CD4-positive, alpha-beta T cell (primary cell): Measurements from ENCODE around the gene PLOD1. TPM values are rescaled to one million over a fixed set of nuclear protein-coding genes. Genes with fewer than 3 reads are reported as not detected.

Source experiments
- ATAC-seq: fragments of 200-7000 bp; cut with Tn5 transposase; one replicate; pipeline ENCODE4 v1.10.0; 2022; ENCODE audit warnings: mild to moderate bottlenecking; ENCODE audit not compliant: poor library complexity
- CTCF ChIA-PET: fragments of 350-600 bp; sonication (Branson Sonifier 250); formaldehyde crosslinking; loops from one replicate; lab custom pipeline; 2021; ENCODE audit warnings: antibody characterized with exemption, inconsistent platforms; lab: Charles Lee
- POLR2A ChIA-PET: fragments of 350-600 bp; sonication (Branson Sonifier 250); formaldehyde crosslinking; loops from one replicate; lab custom pipeline; 2021; ENCODE audit warnings: antibody characterized with exemption, inconsistent platforms; lab: Charles Lee
- DNase-seq, 14 experiments: peaks; one replicate each; pipeline ENCODE4 v3.0.0-alpha.2; 2013 to 2020; ENCODE audit warnings: mixed read lengths in 2 of 14
- H3K27ac ChIP-seq, 2 donors: one replicate each; pipeline versions ENCODE4 v1.5.1 to v1.7.0; 2013; ENCODE audit warnings: low read length in 2 of 2, low read depth in 1 of 2, mild to moderate bottlenecking in 1 of 2
- H3K27me3 ChIP-seq, 2 experiments: 1 replicate in 1 of 2; 2 replicates in 1 of 2; pipeline versions ENCODE4 v1.6.1 to v1.7.0; 2013; ENCODE audit warnings: low read length in 2 of 2, control low read depth in 1 of 2, mild to moderate bottlenecking in 1 of 2, moderate library complexity in 1 of 2; ENCODE audit not compliant: insufficient read depth in 2 of 2, control insufficient read depth in 1 of 2
- H3K36me3 ChIP-seq: one replicate; pipeline ENCODE4 v1.6.1; 2013; ENCODE audit warnings: low read length, control low read depth; ENCODE audit not compliant: insufficient read depth
- H3K4me1 ChIP-seq: one replicate; pipeline ENCODE4 v1.6.1; 2013; ENCODE audit warnings: low read length, control low read depth; ENCODE audit not compliant: insufficient read depth
- H3K4me3 ChIP-seq: one replicate; pipeline ENCODE4 v1.5.1; 2013; ENCODE audit warnings: mild to moderate bottlenecking, low read length, moderate library complexity
- H3K9me3 ChIP-seq, 2 experiments: 1 replicate in 1 of 2; 2 replicates in 1 of 2; pipeline versions ENCODE4 v1.6.1 to v1.7.0; 2013; ENCODE audit warnings: low read length in 2 of 2, mild to moderate bottlenecking in 2 of 2, control low read depth in 1 of 2, moderate library complexity in 1 of 2; ENCODE audit not compliant: control insufficient read depth in 1 of 2, insufficient read depth in 1 of 2
- H3K27ac Mint-ChIP-seq: one replicate; pipeline ENCODE4 v1.8.0; 2020; ENCODE audit warnings: mixed read lengths
- H3K27me3 Mint-ChIP-seq: one replicate; pipeline ENCODE4 v1.8.0; 2021; ENCODE audit warnings: mixed read lengths
- H3K36me3 Mint-ChIP-seq: one replicate; pipeline ENCODE4 v1.8.0; 2021; ENCODE audit warnings: low read depth, mixed read lengths
- H3K4me1 Mint-ChIP-seq: one replicate; pipeline ENCODE4 v1.8.0; 2021; ENCODE audit warnings: low read depth, mixed read lengths
- H3K4me3 Mint-ChIP-seq: one replicate; pipeline ENCODE4 v1.8.0; 2020; ENCODE audit warnings: mild to moderate bottlenecking, mixed read lengths
- H3K9me3 Mint-ChIP-seq: one replicate; pipeline ENCODE4 v1.8.0; 2020; ENCODE audit warnings: mixed read lengths
- CTCF ChIP-seq: fragments of 200-600 bp; IDR thresholded peaks from one replicate; pipeline ENCODE4 v1.8.0; 2022; ENCODE audit warnings: antibody characterized with exemption, mild to moderate bottlenecking
- intact Hi-C, 2 experiments: fragments of 100-400 bp; cut with DNase I in 1 of 2; cut with micrococcal nuclease in 1 of 2; formaldehyde crosslinking; loops; one replicate each; pipeline versions ENCODE4 v1.15.1 to v1.9.0; 2023 to 2025; cut with DNase I, micrococcal nuclease
- total RNA-seq, 174 experiments: library from RNA in 2 of 174; stranded (reverse) in 2 of 174; gene quantifications; one replicate each; pipeline ENCODE4 v1.2.3 and lab custom pipeline; 2021 to 2026

Gene PLOD1
- total RNA-seq, 2 experiments from 2014 or later: 1.6 to 1.8 TPM

GRCh38 chr1:12016182-12016581, 81.7 kb downstream of the PLOD1 start:
- no peaks in the 10 kb centered on the region for H3K27me3 ChIP-seq
- H3K4me1 Mint-ChIP-seq: peaks cover 12% of the 10 kb centered on the region
- DNase-seq: no peak
- H3K27ac Mint-ChIP-seq: no peak overlapping the region
- no peak for ATAC-seq
- H3K9me3 ChIP-seq: no peaks in the 10 kb centered on the region
- intact Hi-C loops: no loop called here
- no peak overlapping the region for H3K4me3 ChIP-seq
- no peak overlapping the region for H3K27ac ChIP-seq
- no peaks in the 10 kb centered on the region for H3K9me3 Mint-ChIP-seq
- ChIA-PET POLR2A (interaction anchor here (0.7 kb wide), 1 partner anchor 63 kb away, joined by 4 read pairs; no protein-coding TSS in a partner anchor), CTCF (no interaction called here)
- peaks cover 16% of the 10 kb centered on the region for H3K36me3 ChIP-seq
- H3K4me3 Mint-ChIP-seq: peak overlapping the region; percentile 14
- H3K36me3 Mint-ChIP-seq: peaks cover 28% of the 10 kb centered on the region
- peaks cover 15% of the 10 kb centered on the region for H3K4me1 ChIP-seq
- no peaks in the 10 kb centered on the region for H3K27me3 Mint-ChIP-seq
- no peak for TF ChIP-seq CTCF

- Mint-ChIP-seq H3K36me3 (peaks cover 15% of the 10 kb centered on the region), H3K4me1 (peaks cover 12% of the 10 kb centered on the region), H3K27ac (peak overlapping the region; percentile 77), H3K4me3 (peak overlapping the region; percentile 87), H3K9me3 (no peaks in the 10 kb centered on the region), H3K27me3 (no peaks in the 10 kb centered on the region)
- Histone ChIP-seq H3K4me3 (peak overlapping the region; percentile 81), H3K27me3 (no peaks in the 10 kb centered on the region), H3K9me3 (no peaks in the 10 kb centered on the region), H3K4me1 (peaks cover 19% of the 10 kb centered on the region), H3K27ac (peak overlapping the region in 1 of 2 donors; percentile 17), H3K36me3 (peaks cover 17% of the 10 kb centered on the region)
- intact Hi-C loops: loop anchor here (1.0 to 2.0 kb wide), 2 partner anchors 40 to 111 kb away; partner anchors contain the start of gene MFN2 (in 2 of the 2)
- CTCF ChIA-PET: no interaction called here
- no peak for ATAC-seq
- TF ChIP-seq CTCF: no peak
- POLR2A ChIA-PET: interaction anchor here (0.5 to 3.3 kb wide), 6 partner anchors 37 to 158 kb away, joined by 3 to 55 read pairs (median 5); partner anchors contain the start of genes MFN2 and TNFRSF8
- DNase-seq: peak in 2 of 14 experiments; percentile 36 to 40
These were observed 85.5 kb downstream of the PLOD1 start for GRCh38 chr1:12019858-12020509.

GRCh38 chr1:12021616-12022015, 87.1 kb downstream of the PLOD1 start:
- no peaks in the 10 kb centered on the region for H3K27me3 ChIP-seq
- ATAC-seq: no peak
- intact Hi-C loops: loop anchor here in 1 of 2 experiments (2.0 kb wide), 1 partner anchor 113 kb away; no protein-coding TSS in a partner anchor
- peaks cover 19% of the 10 kb centered on the region for H3K4me1 ChIP-seq
- no peak overlapping the region for H3K27ac ChIP-seq
- DNase-seq: no peak
- Mint-ChIP-seq H3K4me3 (peak overlapping the region; percentile 11), H3K9me3 (no peaks in the 10 kb centered on the region), H3K27me3 (no peaks in the 10 kb centered on the region), H3K4me1 (peaks cover 12% of the 10 kb centered on the region), H3K27ac (no peak overlapping the region), H3K36me3 (peaks cover 26% of the 10 kb centered on the region)
- ChIA-PET POLR2A (interaction anchor here (1.0 kb wide), 1 partner anchor 18 kb away, joined by 3 read pairs; no protein-coding TSS in a partner anchor), CTCF (no interaction called here)
- no peak for TF ChIP-seq CTCF
- H3K9me3 ChIP-seq: no peaks in the 10 kb centered on the region
- H3K36me3 ChIP-seq: peaks cover 25% of the 10 kb centered on the region
- H3K4me3 ChIP-seq: no peak overlapping the region
